MCF 10A (cell line): ENCODE measurements around the gene P4HB. TPM values are rescaled to one million over a fixed set of nuclear protein-coding genes. Genes with fewer than 3 reads are reported as not detected.

Experiments
- BruUV-seq: library from RNA; stranded (reverse); fragments of 400-500 nt; replicated peaks from 2 replicates; lab custom pipeline; 2021; lab: Mats Ljungman, UMichigan
- CTCF ChIA-PET: fragments of 300-600 bp; sonication (Branson Sonifier 250); formaldehyde crosslinking; extraction: SDS; loops from one replicate; lab custom pipeline; 2021; ENCODE audit warnings: antibody characterized with exemption, inconsistent platforms; lab: Yijun Ruan, JAX
- POLR2A ChIA-PET: fragments of 300-600, 350-650 bp; sonication (Branson Sonifier 250); formaldehyde crosslinking; extraction: SDS; loops from one replicate; lab custom pipeline; 2020; ENCODE audit warnings: antibody characterized with exemption, inconsistent platforms; lab: Yijun Ruan, JAX
- DNase-seq: peaks from one replicate; pipeline ENCODE4 v3.0.0-alpha.2; 2018; ENCODE audit not compliant: unreplicated experiment
- H3K27ac Mint-ChIP-seq: one replicate; pipeline ENCODE4 v1.8.0; 2022; ENCODE audit warnings: mild to moderate bottlenecking, low read depth, mixed read lengths; ENCODE audit not compliant: unreplicated experiment
- H3K27me3 Mint-ChIP-seq: one replicate; pipeline ENCODE4 v1.8.0; 2022; ENCODE audit warnings: mixed read lengths; ENCODE audit not compliant: insufficient read depth, unreplicated experiment
- H3K36me3 Mint-ChIP-seq: one replicate; pipeline ENCODE4 v1.8.0; 2022; ENCODE audit warnings: mild to moderate bottlenecking, moderate library complexity, mixed read lengths; ENCODE audit not compliant: insufficient read depth, unreplicated experiment
- H3K4me1 Mint-ChIP-seq: one replicate; pipeline ENCODE4 v1.8.0; 2022; ENCODE audit warnings: mixed read lengths; ENCODE audit not compliant: insufficient read depth, unreplicated experiment
- H3K4me3 Mint-ChIP-seq: one replicate; pipeline ENCODE4 v1.8.0; 2022; ENCODE audit warnings: mild to moderate bottlenecking, moderate library complexity, mixed read lengths; ENCODE audit not compliant: unreplicated experiment
- H3K9me3 Mint-ChIP-seq: one replicate; pipeline ENCODE4 v1.8.0; 2022; ENCODE audit warnings: mixed read lengths; ENCODE audit not compliant: unreplicated experiment
- intact Hi-C: fragments of 100-400 bp; cut with micrococcal nuclease; formaldehyde crosslinking; loops from 2 replicates; pipeline ENCODE4 v1.14.1; 2022
- total RNA-seq: library from RNA; stranded (reverse); gene quantifications from 2 replicates; pipeline ENCODE4 v1.2.3, GENCODE V29; 2022
- TF ChIP-seq, protein P1 (sequence below): fragments of 200-600 bp; IDR thresholded peaks from one replicate; pipeline ENCODE4 v1.8.0; 2022; ENCODE audit warnings: antibody characterized with exemption, mild to moderate bottlenecking; ENCODE audit not compliant: unreplicated experiment

Gene P4HB
- total RNA-seq, 1 experiment from 2014 or later, result 894 TPM

DNA sequence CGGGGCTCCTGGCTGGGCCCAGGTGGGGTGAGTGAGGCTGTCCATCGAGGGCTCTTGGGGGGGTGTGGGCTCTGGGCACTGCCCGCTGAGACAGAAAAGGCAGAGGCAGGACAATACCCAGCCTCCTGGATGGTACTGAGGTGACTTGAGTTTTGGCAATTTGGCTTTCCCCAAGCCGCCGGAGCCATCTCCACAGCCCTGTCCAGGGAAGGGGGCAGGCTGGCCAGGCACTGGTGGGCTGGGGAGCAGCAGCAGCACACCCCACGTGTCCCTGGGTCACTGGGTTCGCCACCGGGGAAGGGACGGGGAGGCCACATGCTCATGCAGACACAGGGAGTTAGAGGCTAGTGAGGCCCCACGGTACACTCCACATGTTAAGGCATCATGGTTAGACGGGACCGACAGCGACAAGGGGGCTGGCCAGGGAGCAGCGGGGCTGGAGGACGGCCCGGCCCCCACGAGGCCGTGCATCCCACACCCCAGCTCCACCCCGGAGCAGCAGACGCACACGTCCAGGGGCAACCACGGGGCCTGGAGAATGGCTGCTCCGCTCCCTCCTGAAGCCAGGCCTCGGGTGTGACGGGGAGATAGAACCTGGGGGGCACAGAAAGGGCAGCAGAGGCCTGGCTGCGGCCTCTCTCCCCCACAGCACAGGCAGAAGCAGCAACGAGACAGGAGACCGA, 7.8 kb upstream of the P4HB start:
- Mint-ChIP-seq H3K9me3 (no peaks in the 10 kb centered on the region), H3K4me3 (peak overlapping the region; percentile 49), H3K27ac (peak overlapping the region; percentile 28), H3K27me3 (no peaks in the 10 kb centered on the region), H3K36me3 (peaks cover 83% of the 10 kb centered on the region), H3K4me1 (peaks cover 25% of the 10 kb centered on the region)
- intact Hi-C loops, result loop anchor here (10.0 kb wide), 1 partner anchor 47 kb away; the partner anchor contains the start of genes PCYT2 and SIRT7
- ChIA-PET POLR2A (interaction anchor here (0.6 to 3.0 kb wide), 5 partner anchors 18 to 164 kb away, joined by 3 to 21 read pairs (median 5); partner anchors contain the start of gene MCRIP1), CTCF (no interaction called here)
- no TSS peak for BruUV-seq
- TF ChIP-seq, protein P1, sequence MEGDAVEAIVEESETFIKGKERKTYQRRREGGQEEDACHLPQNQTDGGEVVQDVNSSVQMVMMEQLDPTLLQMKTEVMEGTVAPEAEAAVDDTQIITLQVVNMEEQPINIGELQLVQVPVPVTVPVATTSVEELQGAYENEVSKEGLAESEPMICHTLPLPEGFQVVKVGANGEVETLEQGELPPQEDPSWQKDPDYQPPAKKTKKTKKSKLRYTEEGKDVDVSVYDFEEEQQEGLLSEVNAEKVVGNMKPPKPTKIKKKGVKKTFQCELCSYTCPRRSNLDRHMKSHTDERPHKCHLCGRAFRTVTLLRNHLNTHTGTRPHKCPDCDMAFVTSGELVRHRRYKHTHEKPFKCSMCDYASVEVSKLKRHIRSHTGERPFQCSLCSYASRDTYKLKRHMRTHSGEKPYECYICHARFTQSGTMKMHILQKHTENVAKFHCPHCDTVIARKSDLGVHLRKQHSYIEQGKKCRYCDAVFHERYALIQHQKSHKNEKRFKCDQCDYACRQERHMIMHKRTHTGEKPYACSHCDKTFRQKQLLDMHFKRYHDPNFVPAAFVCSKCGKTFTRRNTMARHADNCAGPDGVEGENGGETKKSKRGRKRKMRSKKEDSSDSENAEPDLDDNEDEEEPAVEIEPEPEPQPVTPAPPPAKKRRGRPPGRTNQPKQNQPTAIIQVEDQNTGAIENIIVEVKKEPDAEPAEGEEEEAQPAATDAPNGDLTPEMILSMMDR, result no peak
- DNase-seq, result peak; percentile 48

DNA sequence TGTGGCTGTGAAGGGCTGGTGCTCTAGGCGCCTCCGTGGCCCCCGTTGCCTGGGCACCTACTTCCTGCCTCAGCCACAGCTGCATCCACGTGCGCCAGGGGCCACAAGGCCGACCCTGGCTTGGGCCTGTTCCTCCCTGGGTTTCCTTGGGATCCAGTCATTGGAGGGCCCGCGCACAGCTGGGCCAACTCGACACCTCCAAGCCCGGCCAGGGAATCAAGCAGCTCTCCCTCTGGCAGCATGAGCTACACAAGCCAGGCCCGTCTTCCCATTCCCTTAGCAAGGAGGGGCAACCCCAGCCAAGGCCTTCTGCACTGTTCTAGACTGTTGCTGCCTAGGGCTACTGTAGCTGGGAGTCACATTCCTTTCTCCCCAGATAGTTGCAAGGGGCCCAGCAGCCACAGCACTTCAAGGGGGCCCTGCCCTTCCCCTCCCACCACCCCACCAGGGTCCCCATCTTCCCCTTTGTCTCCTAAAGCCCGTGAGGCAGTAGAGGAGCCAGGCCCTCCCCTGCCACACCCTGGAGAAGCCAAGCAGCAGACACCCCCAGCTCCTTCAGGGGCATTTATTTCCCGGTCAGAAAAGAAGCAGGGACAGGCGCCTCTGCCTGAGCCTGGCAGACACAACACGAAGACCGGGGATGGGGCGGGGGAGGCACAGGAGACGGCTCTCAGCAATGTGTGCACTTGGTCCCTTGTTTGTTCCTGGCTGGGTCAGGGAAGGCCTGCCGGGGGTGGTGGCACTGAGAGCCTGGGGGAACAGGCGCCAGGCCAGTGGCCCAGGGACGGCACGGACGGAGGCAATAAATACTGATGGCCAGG, 7.0 kb upstream of the P4HB start:
- CTCF ChIA-PET, result interaction anchor here (0.5 kb wide), 1 partner anchor 14 kb away, joined by 4 read pairs; no protein-coding TSS in a partner anchor
- Mint-ChIP-seq H3K9me3 (no peaks in the 10 kb centered on the region), H3K4me1 (peaks cover 31% of the 10 kb centered on the region), H3K27me3 (no peaks in the 10 kb centered on the region), H3K36me3 (peaks cover 91% of the 10 kb centered on the region), H3K27ac (peak overlapping the region; percentile 28), H3K4me3 (no peak overlapping the region)
- POLR2A ChIA-PET, result interaction anchor here (0.7 to 2.1 kb wide), 15 partner anchors 12 to 164 kb away, joined by 3 to 21 read pairs (median 4); partner anchors contain the start of genes MCRIP1 and MRPL12
- TF ChIP-seq, protein P1, result no peak
- no TSS peak for BruUV-seq
- peak; percentile 55 for DNase-seq
- intact Hi-C loops, result loop anchor here (10.0 kb wide), 1 partner anchor 47 kb away; the partner anchor contains the start of genes PCYT2 and SIRT7

DNA sequence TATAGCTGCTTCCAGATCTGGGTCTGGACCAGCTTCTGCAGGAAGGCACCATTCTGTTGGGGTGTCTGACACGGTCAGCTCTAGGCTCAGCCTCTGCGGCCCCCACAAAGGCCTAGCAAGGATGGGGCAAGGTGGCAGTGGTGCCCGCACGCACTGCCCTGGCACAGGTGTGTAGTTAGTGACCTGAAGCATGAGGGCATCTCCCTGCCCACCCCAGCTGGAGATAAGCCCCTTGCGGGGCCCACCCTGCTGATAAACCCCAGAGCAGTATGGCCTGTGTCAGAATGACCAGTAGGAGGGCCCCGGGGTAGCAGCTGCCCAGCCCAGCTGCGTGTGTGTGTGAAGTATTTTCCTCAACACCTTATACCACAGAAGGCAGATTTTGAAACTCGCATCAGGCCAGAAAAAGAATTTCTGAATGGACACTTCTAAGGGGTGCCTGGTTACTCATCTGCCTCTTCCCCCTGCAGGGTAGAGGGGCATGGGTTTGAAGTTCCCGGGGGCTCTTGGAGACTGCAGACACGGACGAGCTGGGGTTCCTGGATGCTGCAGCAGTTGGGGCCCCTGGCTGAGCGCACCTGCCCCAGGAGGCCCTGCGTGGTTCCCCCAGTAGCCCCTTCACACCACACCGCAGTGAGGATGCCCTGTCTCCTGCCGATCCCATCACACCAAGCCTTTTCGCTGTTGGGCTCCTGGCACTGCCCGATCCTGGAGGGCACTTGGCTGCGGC, 6.3 kb upstream of the P4HB start:
- no peak for DNase-seq
- POLR2A ChIA-PET, result interaction anchor here (0.8 to 2.1 kb wide), 15 partner anchors 9 to 163 kb away, joined by 3 to 21 read pairs (median 4); partner anchors contain the start of genes MCRIP1 and MRPL12
- CTCF ChIA-PET, result interaction anchor here (0.5 kb wide), 1 partner anchor 198 kb away, joined by 8 read pairs; no protein-coding TSS in a partner anchor
- TF ChIP-seq, protein P1, result no peak
- BruUV-seq, result no TSS peak
- Mint-ChIP-seq H3K9me3 (no peaks in the 10 kb centered on the region), H3K27me3 (no peaks in the 10 kb centered on the region), H3K27ac (no peak overlapping the region), H3K4me1 (peaks cover 31% of the 10 kb centered on the region), H3K36me3 (peaks cover 87% of the 10 kb centered on the region), H3K4me3 (no peak overlapping the region)
- intact Hi-C loops, result loop anchor here (10.0 kb wide), 1 partner anchor 48 kb away; the partner anchor contains the start of genes PCYT2 and SIRT7
